Endothelial cell of umbilical vein (primary cell): ENCODE results near the gene OR7D2.

ENCODE experiments used
- POLR2A ChIP-seq: IDR thresholded peaks from 2 replicates; pipeline ENCODE4 v1.6.1; 2012; ENCODE audit warnings: low read depth, mild to moderate bottlenecking, control low read depth, low read length
- POLR2AphosphoS5 ChIP-seq: IDR thresholded peaks from 2 replicates; pipeline ENCODE4 v1.6.1; 2012; ENCODE audit warnings: low read depth, mild to moderate bottlenecking, control low read depth, low read length, moderate library complexity; ENCODE audit not compliant: insufficient read depth
- TF ChIP-seq, protein P1 (sequence below), 2 donors: IDR thresholded peaks; 1 replicate in 1 of 2; 2 replicates in 1 of 2; pipeline ENCODE4 v1.5.1; 2011; ENCODE audit warnings: low read length in 2 of 2, mild to moderate bottlenecking in 2 of 2, moderate library complexity in 2 of 2, control low read depth in 1 of 2, inconsistent platforms in 1 of 2, low read depth in 1 of 2; ENCODE audit not compliant: insufficient read depth in 1 of 2; ENCODE audit errors: extremely low read depth in 1 of 2

DNA sequence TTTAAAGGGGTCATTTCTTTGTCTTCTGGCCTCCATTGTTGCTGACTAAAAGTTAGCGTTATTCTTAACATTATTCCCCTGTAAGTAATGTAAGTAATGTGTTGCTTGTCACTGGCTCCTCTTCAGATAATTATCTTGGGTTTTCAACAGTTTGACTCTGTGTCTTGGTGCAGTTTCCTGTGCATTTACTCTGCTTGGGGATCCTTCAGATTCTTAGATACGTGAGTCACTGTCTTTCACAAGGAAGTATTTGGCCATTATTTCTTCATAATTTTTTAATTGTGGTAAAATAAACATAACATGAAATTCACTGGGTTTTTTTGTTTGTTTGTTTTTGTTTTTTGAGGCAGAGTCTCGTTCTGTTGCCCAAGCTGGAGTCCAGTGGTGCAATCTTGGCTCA lies 13.5 kb upstream of the OR7D2 start:
- TF ChIP-seq POLR2A: no peak
- TF ChIP-seq, protein P1, sequence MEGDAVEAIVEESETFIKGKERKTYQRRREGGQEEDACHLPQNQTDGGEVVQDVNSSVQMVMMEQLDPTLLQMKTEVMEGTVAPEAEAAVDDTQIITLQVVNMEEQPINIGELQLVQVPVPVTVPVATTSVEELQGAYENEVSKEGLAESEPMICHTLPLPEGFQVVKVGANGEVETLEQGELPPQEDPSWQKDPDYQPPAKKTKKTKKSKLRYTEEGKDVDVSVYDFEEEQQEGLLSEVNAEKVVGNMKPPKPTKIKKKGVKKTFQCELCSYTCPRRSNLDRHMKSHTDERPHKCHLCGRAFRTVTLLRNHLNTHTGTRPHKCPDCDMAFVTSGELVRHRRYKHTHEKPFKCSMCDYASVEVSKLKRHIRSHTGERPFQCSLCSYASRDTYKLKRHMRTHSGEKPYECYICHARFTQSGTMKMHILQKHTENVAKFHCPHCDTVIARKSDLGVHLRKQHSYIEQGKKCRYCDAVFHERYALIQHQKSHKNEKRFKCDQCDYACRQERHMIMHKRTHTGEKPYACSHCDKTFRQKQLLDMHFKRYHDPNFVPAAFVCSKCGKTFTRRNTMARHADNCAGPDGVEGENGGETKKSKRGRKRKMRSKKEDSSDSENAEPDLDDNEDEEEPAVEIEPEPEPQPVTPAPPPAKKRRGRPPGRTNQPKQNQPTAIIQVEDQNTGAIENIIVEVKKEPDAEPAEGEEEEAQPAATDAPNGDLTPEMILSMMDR (IDR thresholded peaks at IDR 0.05; ENCODE audit: extremely low read depth in 1 of 2, insufficient read depth in 1 of 2, low read depth in 1 of 2, low read length in 2 of 2): no peak
- no peak for TF ChIP-seq POLR2AphosphoS5
